K562 (cell line): ENCODE measurements around the gene HEMK1. TPM values are rescaled to one million over a fixed set of nuclear protein-coding genes. Genes with fewer than 3 reads are reported as not detected.
A peak's percentile ranks its signal among the peaks of the same experiment; 100 is the strongest.

Experiments used
- HDAC3 ChIP-seq: fragments of 450-650 bp; IDR thresholded peaks from 2 replicates; pipeline ENCODE4 v1.6.1; 2018; ENCODE audit warnings: borderline replicate concordance, mild to moderate bottlenecking, moderate library complexity; ENCODE audit not compliant: partially characterized antibody
- HNRNPLL ChIP-seq: fragments of 200-400 bp; formaldehyde crosslinking; IDR thresholded peaks from 2 replicates; pipeline ENCODE4 v1.6.1; 2017; ENCODE audit warnings: low read length, low read depth, mild to moderate bottlenecking; ENCODE audit not compliant: poor library complexity, severe bottlenecking
- MAZ ChIP-seq, 2 experiments: fragments of 450-650 bp in 1 of 2; sonication (generic) in 1 of 2; formaldehyde crosslinking; IDR thresholded peaks in 1 of 2; conservative IDR thresholded peaks in 1 of 2; 2 replicates each; pipeline versions ENCODE4 v1.4.0 to v1.5.0; 2020; ENCODE audit warnings: mild to moderate bottlenecking in 1 of 2, missing genetic modification reagents in 1 of 2
- MBD2 ChIP-seq: sonication (generic); IDR thresholded peaks from 2 replicates; pipeline ENCODE4 v1.6.1; 2016; ENCODE audit warnings: low read depth, borderline replicate concordance
- NR2C2 ChIP-seq, 2 experiments: fragments of 200-800 bp in 1 of 2; sonication (Bioruptor generic) in 1 of 2; sonication (generic) in 1 of 2; formaldehyde crosslinking in 1 of 2; IDR thresholded peaks; 2 replicates each; pipeline versions ENCODE4 v1.6.1 to v1.8.0; 2016 to 2022; ENCODE audit warnings: mild to moderate bottlenecking in 1 of 2, missing compliant biosample characterization in 1 of 2, missing genetic modification characterization in 1 of 2, missing genetic modification reagents in 1 of 2
- RBBP5 ChIP-seq: fragments of 200-600 bp; sonication (generic); IDR thresholded peaks from 2 replicates; pipeline ENCODE4 v1.6.1; 2012; ENCODE audit warnings: borderline replicate concordance, mild to moderate bottlenecking, low read length, control low read depth, inconsistent platforms; ENCODE audit not compliant: insufficient read depth, poor library complexity, severe bottlenecking
- RBFOX2 ChIP-seq: fragments of 200-400 bp; formaldehyde crosslinking; IDR thresholded peaks from 2 replicates; pipeline ENCODE4 v1.6.1; 2017; ENCODE audit warnings: low read depth, mild to moderate bottlenecking, low read length, moderate library complexity
- SRF ChIP-seq, 2 experiments: fragments of 250-450, 450-650 bp in 1 of 2; sonication (Bioruptor Pico) in 1 of 2; sonication (generic) in 1 of 2; formaldehyde crosslinking; IDR thresholded peaks; 2 replicates each; pipeline versions ENCODE4 v1.5.0 to v1.5.1; 2020 to 2022; ENCODE audit warnings: mild to moderate bottlenecking in 1 of 2, missing genetic modification reagents in 1 of 2
- ZNF311 ChIP-seq: fragments of 250-450 bp; sonication (Bioruptor Pico); IDR thresholded peaks from 2 replicates; pipeline ENCODE4 v1.4.0; 2020; ENCODE audit warnings: mild to moderate bottlenecking, moderate library complexity
- polyA plus RNA-seq, 8 experiments: library from polyadenylated mRNA; depleted of rRNA in 4 of 8; stranded (reverse) in 5 of 8; unstranded in 3 of 8; fragments of >200 nt; fragmentation: Nextera tagmentation in 2 of 8; fragmentation: Illumina TruSeq in 1 of 8; extraction: Ambion mirVana in 2 of 8; extraction: Trizol in 1 of 8; gene quantifications; 2 replicates each; pipeline versions ENCODE4 v1.2.1 to v1.2.3, GENCODE V29; 2011 to 2014; ENCODE audit warnings: inconsistent platforms in 1 of 8, missing spikeins in 1 of 8
- total RNA-seq, 7 experiments: library from RNA; depleted of rRNA in 6 of 7; stranded (reverse); fragments of >200 nt in 6 of 7; fragmentation: Illumina TruSeq in 2 of 7; extraction: Trizol in 2 of 7; gene quantifications; 2 replicates each; pipeline versions ENCODE4 v1.2.1 to v1.2.3, GENCODE V29; 2011 to 2021; ENCODE audit warnings: low replicate concordance in 1 of 7
- TF ChIP-seq, protein P1 (sequence below): sonication (generic); formaldehyde crosslinking; IDR thresholded peaks from 2 replicates; pipeline ENCODE4 v1.8.0; 2022; ENCODE audit warnings: mild to moderate bottlenecking, missing genetic modification reagents
- TF ChIP-seq, protein P2 (sequence below): fragments of 450-650 bp; IDR thresholded peaks from 2 replicates; pipeline ENCODE4 v1.6.1; 2016
- TF ChIP-seq, protein P3 (sequence below): fragments of 250-450 bp; sonication (Bioruptor Pico); IDR thresholded peaks from 2 replicates; pipeline ENCODE4 v1.4.0; 2020; ENCODE audit warnings: mild to moderate bottlenecking
- TF ChIP-seq, protein P4 (sequence below): fragments of 450-650 bp; IDR thresholded peaks from 2 replicates; pipeline ENCODE4 v1.6.1; 2018; ENCODE audit not compliant: partially characterized antibody

Gene HEMK1
- total and polyA plus RNA-seq, 9 of the 15 experiments (the other 6 are each of a cell fraction or from before 2014, with no cell fraction given) = 2.0 to 16.8 (median 11.4) TPM

DNA sequence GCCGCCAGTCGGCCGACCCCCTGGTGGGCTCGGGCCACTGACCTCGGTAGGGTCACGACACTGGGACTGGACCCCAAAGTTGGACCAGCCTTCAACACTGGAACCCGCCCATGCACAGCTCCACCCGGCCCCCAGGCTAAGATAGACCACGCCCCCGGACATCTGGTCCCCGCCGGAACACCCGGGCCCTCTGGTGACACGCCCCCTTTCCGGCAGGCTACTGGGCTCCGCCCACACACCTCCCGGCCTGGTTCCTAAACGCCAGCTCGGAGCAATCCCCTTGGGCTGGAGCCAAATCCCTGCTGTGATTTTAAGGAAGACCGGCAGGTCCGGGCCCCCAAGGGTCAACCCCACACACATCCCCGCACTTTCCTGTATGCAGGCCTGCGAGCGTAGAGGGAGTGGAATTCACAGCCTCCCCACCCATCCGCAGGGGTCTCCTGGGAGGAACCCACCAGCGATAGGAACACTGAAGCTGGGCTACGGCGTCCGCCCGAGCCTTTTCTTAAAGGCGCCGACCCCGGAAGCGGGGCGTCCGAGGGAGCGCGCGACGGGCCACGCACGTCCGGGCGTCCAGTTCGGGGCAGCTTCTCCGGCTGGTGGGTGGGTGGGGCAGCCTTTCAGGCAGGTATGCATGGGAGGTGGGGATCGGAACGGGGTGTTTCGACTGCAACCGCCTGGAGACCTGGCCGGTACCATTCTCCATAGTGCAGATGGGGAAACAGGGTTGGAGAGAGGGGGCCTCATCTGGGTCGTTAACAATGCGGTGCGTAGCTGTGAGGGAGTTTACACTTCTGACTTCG, at the start of gene HEMK1 (continued):
- TF ChIP-seq, protein P1, sequence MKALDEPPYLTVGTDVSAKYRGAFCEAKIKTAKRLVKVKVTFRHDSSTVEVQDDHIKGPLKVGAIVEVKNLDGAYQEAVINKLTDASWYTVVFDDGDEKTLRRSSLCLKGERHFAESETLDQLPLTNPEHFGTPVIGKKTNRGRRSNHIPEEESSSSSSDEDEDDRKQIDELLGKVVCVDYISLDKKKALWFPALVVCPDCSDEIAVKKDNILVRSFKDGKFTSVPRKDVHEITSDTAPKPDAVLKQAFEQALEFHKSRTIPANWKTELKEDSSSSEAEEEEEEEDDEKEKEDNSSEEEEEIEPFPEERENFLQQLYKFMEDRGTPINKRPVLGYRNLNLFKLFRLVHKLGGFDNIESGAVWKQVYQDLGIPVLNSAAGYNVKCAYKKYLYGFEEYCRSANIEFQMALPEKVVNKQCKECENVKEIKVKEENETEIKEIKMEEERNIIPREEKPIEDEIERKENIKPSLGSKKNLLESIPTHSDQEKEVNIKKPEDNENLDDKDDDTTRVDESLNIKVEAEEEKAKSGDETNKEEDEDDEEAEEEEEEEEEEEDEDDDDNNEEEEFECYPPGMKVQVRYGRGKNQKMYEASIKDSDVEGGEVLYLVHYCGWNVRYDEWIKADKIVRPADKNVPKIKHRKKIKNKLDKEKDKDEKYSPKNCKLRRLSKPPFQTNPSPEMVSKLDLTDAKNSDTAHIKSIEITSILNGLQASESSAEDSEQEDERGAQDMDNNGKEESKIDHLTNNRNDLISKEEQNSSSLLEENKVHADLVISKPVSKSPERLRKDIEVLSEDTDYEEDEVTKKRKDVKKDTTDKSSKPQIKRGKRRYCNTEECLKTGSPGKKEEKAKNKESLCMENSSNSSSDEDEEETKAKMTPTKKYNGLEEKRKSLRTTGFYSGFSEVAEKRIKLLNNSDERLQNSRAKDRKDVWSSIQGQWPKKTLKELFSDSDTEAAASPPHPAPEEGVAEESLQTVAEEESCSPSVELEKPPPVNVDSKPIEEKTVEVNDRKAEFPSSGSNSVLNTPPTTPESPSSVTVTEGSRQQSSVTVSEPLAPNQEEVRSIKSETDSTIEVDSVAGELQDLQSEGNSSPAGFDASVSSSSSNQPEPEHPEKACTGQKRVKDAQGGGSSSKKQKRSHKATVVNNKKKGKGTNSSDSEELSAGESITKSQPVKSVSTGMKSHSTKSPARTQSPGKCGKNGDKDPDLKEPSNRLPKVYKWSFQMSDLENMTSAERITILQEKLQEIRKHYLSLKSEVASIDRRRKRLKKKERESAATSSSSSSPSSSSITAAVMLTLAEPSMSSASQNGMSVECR = peak; percentile 57; the same call in 1 of the 2 replicates
- TF ChIP-seq NR2C2 (CRISPR knock-in tag; IDR thresholded peaks at IDR 0.05) = peak; percentile 68
- peak; percentile 96 for TF ChIP-seq NR2C2 (tag; IDR thresholded peaks at IDR 0.05)
- TF ChIP-seq MBD2 = peak; percentile 57; the same call in 1 of the 2 replicates
- peak; percentile 62 for TF ChIP-seq RBBP5
- TF ChIP-seq, protein P2, sequence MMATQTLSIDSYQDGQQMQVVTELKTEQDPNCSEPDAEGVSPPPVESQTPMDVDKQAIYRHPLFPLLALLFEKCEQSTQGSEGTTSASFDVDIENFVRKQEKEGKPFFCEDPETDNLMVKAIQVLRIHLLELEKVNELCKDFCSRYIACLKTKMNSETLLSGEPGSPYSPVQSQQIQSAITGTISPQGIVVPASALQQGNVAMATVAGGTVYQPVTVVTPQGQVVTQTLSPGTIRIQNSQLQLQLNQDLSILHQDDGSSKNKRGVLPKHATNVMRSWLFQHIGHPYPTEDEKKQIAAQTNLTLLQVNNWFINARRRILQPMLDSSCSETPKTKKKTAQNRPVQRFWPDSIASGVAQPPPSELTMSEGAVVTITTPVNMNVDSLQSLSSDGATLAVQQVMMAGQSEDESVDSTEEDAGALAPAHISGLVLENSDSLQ = peak; percentile 27; the same call in 1 of the 2 replicates
- TF ChIP-seq ZNF311 (CRISPR knock-in tag) = no peak
- TF ChIP-seq HNRNPLL = peak; percentile 18
- TF ChIP-seq HDAC3 = peak; percentile 72
- TF ChIP-seq RBFOX2 = peak; percentile 81
- no peak; a peak in 1 of 4 replicates for TF ChIP-seq SRF (CRISPR knock-in tag; IDR thresholded peaks at IDR 0.05)
- TF ChIP-seq, protein P3, sequence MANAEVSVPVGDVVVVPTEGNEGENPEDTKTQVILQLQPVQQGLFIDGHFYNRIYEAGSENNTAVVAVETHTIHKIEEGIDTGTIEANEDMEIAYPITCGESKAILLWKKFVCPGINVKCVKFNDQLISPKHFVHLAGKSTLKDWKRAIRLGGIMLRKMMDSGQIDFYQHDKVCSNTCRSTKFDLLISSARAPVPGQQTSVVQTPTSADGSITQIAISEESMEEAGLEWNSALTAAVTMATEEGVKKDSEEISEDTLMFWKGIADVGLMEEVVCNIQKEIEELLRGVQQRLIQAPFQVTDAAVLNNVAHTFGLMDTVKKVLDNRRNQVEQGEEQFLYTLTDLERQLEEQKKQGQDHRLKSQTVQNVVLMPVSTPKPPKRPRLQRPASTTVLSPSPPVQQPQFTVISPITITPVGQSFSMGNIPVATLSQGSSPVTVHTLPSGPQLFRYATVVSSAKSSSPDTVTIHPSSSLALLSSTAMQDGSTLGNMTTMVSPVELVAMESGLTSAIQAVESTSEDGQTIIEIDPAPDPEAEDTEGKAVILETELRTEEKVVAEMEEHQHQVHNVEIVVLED (CRISPR knock-in tag) = peak; percentile 62
- peak; percentile 90 to 93 for TF ChIP-seq MAZ (CRISPR knock-in tag; conservative IDR thresholded peaks at IDR 0.05 in 1 of 2, IDR thresholded peaks at IDR 0.05 in 1 of 2)
- TF ChIP-seq, protein P4, sequence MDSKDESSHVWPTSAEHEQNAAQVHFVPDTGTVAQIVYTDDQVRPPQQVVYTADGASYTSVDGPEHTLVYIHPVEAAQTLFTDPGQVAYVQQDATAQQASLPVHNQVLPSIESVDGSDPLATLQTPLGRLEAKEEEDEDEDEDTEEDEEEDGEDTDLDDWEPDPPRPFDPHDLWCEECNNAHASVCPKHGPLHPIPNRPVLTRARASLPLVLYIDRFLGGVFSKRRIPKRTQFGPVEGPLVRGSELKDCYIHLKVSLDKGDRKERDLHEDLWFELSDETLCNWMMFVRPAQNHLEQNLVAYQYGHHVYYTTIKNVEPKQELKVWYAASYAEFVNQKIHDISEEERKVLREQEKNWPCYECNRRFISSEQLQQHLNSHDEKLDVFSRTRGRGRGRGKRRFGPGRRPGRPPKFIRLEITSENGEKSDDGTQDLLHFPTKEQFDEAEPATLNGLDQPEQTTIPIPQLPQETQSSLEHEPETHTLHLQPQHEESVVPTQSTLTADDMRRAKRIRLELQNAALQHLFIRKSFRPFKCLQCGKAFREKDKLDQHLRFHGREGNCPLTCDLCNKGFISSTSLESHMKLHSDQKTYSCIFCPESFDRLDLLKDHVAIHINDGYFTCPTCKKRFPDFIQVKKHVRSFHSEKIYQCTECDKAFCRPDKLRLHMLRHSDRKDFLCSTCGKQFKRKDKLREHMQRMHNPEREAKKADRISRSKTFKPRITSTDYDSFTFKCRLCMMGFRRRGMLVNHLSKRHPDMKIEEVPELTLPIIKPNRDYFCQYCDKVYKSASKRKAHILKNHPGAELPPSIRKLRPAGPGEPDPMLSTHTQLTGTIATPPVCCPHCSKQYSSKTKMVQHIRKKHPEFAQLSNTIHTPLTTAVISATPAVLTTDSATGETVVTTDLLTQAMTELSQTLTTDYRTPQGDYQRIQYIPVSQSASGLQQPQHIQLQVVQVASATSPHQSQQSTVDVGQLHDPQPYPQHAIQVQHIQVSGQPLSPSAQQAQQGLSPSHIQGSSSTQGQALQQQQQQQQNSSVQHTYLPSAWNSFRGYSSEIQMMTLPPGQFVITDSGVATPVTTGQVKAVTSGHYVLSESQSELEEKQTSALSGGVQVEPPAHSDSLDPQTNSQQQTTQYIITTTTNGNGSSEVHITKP = peak; percentile 44
